ENCODE data around the gene C1QL4.

Gene C1QL4

DNA sequence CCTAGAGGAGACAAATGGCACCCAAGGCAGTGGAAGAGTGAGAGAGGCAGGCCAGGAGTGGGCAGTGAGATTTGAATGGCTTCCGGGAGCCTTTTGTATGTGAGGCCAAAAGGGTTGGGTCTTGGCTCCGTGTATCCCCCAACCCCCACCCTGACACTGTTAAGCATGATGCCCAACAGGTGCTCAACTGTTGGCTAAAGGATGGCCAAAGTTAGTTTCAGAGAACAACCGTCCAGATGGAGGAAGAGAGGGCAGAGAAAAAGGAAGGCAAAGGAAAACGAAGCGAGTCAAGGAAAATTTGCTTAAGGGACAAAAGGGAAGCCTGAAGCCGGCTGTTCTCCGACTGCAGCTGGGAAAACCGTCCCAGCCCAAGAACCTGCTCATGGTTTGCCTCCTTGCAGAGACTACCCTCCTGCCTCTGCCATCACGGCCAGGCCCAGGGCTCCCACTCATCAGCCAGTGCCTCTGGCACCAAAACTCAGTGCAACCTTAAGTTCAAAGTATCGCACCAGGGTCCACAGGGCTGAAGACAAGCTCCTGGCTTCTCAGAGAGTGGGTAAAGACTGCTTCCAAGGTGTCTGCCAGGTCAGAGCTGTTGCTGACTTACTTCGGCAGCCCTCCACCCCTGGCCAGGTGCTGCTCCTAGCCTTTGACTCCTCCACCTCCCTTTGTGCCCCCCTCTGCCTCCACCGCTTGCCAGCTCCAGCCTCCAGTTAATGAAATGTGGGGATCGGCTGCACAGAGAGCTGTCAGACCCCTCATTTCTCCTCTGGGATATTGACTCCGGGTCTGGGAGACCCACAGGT, 4.2 kb upstream of the C1QL4 start:
- no peak overlapping the region for H3K4me3 ChIP-seq (ENCODE audit: low read depth, low read length)
- TF ChIP-seq MYC (IDR thresholded peaks at IDR 0.05; ENCODE audit: low read depth, low read length) = no peak
- TF ChIP-seq, protein P1, sequence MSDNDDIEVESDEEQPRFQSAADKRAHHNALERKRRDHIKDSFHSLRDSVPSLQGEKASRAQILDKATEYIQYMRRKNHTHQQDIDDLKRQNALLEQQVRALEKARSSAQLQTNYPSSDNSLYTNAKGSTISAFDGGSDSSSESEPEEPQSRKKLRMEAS (IDR thresholded peaks at IDR 0.05; ENCODE audit: low read depth, low read length) = no peak
- no peak for TF ChIP-seq POLR2A (IDR thresholded peaks at IDR 0.05; ENCODE audit: extremely low read depth, insufficient read length)
- TF ChIP-seq, protein P2, sequence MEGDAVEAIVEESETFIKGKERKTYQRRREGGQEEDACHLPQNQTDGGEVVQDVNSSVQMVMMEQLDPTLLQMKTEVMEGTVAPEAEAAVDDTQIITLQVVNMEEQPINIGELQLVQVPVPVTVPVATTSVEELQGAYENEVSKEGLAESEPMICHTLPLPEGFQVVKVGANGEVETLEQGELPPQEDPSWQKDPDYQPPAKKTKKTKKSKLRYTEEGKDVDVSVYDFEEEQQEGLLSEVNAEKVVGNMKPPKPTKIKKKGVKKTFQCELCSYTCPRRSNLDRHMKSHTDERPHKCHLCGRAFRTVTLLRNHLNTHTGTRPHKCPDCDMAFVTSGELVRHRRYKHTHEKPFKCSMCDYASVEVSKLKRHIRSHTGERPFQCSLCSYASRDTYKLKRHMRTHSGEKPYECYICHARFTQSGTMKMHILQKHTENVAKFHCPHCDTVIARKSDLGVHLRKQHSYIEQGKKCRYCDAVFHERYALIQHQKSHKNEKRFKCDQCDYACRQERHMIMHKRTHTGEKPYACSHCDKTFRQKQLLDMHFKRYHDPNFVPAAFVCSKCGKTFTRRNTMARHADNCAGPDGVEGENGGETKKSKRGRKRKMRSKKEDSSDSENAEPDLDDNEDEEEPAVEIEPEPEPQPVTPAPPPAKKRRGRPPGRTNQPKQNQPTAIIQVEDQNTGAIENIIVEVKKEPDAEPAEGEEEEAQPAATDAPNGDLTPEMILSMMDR (IDR thresholded peaks at IDR 0.05; ENCODE audit: low read depth, low read length) = no peak
- DNase-seq (ENCODE audit: low read depth) = no peak

DNA sequence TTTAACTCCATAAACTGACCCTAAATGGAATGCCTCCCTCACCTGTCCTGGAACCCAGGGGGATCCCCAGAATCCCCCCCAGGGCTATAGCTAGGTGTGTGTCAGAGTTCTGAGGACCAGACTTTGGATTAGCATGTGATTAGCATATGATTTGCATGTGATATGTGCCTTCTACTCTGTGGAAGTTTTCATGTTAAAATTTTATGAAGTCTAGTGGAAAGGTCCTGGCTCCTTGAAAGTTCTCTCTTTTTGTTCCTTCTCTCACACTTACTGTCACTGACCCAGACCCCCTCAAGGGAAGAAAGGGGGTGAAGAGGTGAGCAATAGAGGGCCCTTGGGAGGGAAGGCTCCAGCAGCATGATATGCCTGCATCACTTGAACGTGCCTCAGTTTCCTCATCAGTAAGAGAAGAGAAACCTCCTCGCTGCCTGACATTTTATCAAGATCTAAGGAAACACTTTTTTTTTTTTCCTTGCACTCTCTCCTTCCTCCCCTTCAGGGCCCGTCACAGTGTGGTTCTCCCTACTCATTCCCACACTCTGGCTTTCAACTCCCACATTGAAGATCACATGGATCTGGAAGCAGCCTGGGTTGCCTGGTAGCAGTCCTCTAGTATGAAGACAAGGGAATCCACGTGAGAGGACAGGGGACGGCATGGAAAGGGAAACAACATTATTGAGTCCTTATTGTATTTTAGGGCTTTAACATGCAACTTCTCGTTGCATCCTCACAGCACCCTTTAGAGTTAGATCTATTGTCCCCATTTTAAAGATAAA, 3.3 kb upstream of the C1QL4 start:
- H3K4me3 ChIP-seq (ENCODE audit: low read depth, low read length) = no peak overlapping the region
- TF ChIP-seq POLR2A (IDR thresholded peaks at IDR 0.05; ENCODE audit: extremely low read depth, insufficient read length) (no peak), MYC (IDR thresholded peaks at IDR 0.05; ENCODE audit: low read depth, low read length) (no peak)
- TF ChIP-seq, protein P2 (IDR thresholded peaks at IDR 0.05; ENCODE audit: low read depth, low read length) = no peak
- TF ChIP-seq, protein P1 (IDR thresholded peaks at IDR 0.05; ENCODE audit: low read depth, low read length) = no peak
- no peak for DNase-seq (ENCODE audit: low read depth)

DNA sequence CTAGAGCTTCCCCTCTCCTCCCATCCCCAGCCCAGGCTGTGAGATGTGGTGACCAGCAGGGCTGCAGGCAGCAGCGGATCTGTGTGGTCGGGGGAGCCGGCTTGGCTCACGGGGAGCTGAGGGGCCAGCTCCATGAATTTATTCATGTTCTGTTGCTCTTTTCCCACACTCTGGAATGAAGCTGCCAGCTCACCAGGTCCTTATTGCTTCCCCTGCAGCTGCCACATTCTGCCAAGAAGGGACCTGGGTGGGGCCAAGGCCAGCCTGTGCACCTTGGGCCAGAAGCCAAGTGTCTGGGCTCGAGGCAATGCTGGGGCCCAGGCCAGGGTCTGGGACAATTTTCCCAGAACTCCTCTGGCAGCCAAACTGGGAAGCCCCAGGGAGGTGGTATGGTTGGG, 2.5 kb upstream of the C1QL4 start:
- TF ChIP-seq, protein P1 (IDR thresholded peaks at IDR 0.05; ENCODE audit: low read depth, low read length) = no peak
- TF ChIP-seq POLR2A (IDR thresholded peaks at IDR 0.05; ENCODE audit: extremely low read depth, insufficient read length) = no peak
- no peak for TF ChIP-seq MYC (IDR thresholded peaks at IDR 0.05; ENCODE audit: low read depth, low read length)
- TF ChIP-seq, protein P2 (IDR thresholded peaks at IDR 0.05; ENCODE audit: low read depth, low read length) = no peak
- no peak overlapping the region for H3K4me3 ChIP-seq (ENCODE audit: low read depth, low read length)
- DNase-seq (ENCODE audit: low read depth) = no peak

DNA sequence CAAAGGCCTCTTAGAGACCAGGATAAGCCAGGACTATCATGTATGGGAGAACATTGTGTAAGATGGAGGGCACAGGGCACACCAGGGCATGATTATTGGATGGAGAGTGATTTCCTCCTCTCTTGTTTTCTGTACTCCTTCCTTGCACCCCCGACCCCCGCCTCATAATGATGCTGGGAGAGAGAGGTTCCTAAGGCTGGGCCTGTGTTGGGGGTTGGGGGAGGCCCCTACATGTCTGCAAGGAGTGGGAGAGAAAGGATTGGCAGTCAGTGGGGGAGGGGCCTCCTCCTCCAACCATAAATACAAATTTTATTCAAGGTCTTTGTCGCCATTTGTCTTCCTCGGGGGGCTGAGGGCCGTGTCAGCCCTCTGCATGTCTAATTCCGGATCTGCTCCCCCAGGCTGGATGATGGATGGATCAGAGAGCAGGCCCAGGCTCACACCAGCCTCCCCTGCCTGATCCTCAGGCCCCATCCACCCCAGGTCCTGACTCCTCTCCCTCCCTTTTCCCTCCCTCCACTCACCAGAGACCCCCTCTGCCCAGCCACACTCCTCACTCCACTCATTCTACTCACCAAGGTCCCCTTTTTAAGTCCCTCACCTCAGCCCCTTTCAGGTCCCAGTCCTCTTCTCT, 2.0 kb upstream of the C1QL4 start:
- DNase-seq (ENCODE audit: low read depth) = no peak
- TF ChIP-seq POLR2A (IDR thresholded peaks at IDR 0.05; ENCODE audit: extremely low read depth, insufficient read length) (no peak), MYC (IDR thresholded peaks at IDR 0.05; ENCODE audit: low read depth, low read length) (no peak)
- TF ChIP-seq, protein P2 (IDR thresholded peaks at IDR 0.05; ENCODE audit: low read depth, low read length) = no peak
- TF ChIP-seq, protein P1 (IDR thresholded peaks at IDR 0.05; ENCODE audit: low read depth, low read length) = no peak
- H3K4me3 ChIP-seq (ENCODE audit: low read depth, low read length) = no peak overlapping the region

DNA sequence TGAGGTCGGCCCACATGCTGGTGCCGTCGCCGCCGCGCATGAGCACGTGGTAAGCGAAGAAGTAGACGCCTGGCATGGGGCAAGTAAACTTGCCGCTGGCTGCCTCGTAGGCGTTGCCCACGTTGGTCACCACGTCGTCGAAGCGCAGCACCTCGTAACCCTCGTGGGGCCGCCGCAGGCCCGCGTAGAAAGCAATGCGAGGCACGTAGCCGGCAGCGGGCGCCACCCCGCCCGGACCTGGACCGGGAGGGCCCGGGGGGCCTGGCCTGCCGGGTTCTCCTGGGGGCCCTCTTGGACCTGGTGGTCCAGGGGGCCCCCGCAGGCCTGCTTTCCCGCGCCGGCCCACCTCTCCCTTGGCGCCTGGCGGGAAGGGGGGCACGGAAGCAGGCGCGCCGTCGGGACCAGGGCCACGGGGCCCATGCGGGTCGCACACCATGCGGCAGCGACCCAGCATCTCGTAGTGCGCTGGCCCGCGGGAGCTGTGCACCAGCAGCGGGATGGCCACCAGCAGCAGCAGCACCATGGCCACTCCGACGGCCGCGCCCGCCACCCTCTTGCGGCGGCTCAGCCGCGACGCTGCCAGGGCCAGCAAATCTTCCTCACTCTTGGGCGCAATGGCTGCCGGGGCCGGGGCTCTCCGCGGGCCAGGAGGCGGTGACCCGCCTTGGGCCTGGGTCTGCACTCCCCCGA, 888 bp downstream of the C1QL4 start:
- no peak for TF ChIP-seq MYC (IDR thresholded peaks at IDR 0.05; ENCODE audit: low read depth, low read length)
- TF ChIP-seq POLR2A (IDR thresholded peaks at IDR 0.05; ENCODE audit: extremely low read depth, insufficient read length) = no peak
- TF ChIP-seq, protein P1 (IDR thresholded peaks at IDR 0.05; ENCODE audit: low read depth, low read length) = no peak
- TF ChIP-seq, protein P2 (IDR thresholded peaks at IDR 0.05; ENCODE audit: low read depth, low read length) = no peak
- DNase-seq (ENCODE audit: low read depth) = no peak
- no peak overlapping the region for H3K4me3 ChIP-seq (ENCODE audit: low read depth, low read length)

Data from NB4 (cell line).